MM.1S (cell line): ENCODE results near the gene TRAF3.

Experiments
- DNase-seq: peaks from one replicate; pipeline ENCODE4 v3.0.0-alpha.2; 2015
- H2AFZ ChIP-seq: fragments of 300-600 bp; sonication (generic); 2 replicates; pipeline ENCODE4 v1.6.0; 2016; ENCODE audit warnings: antibody characterized with exemption, low read length
- H3F3A ChIP-seq: fragments of 300-600 bp; sonication (generic); 2 replicates; pipeline ENCODE4 v1.6.1; 2016; ENCODE audit warnings: mild to moderate bottlenecking, antibody characterized with exemption, low read length, moderate library complexity, mixed read lengths; ENCODE audit not compliant: insufficient read depth
- H3K27ac ChIP-seq: fragments of 300-600 bp; sonication (generic); 2 replicates; pipeline ENCODE4 v1.5.1; 2016; ENCODE audit warnings: mild to moderate bottlenecking, low read length
- H3K27me3 ChIP-seq: fragments of 300-600 bp; sonication (generic); replicated peaks from 2 replicates; pipeline ENCODE4 v1.6.0; 2016; ENCODE audit warnings: low read length; ENCODE audit not compliant: insufficient read depth
- H3K36me3 ChIP-seq: fragments of 300-600 bp; sonication (generic); replicated peaks from 2 replicates; pipeline ENCODE4 v1.6.1; 2016; ENCODE audit warnings: mild to moderate bottlenecking, low read length, mixed read lengths; ENCODE audit not compliant: insufficient read depth
- H3K4me1 ChIP-seq: fragments of 300-600 bp; sonication (generic); 2 replicates; pipeline ENCODE4 v1.6.1; 2016; ENCODE audit warnings: low read length, mixed read lengths
- H3K4me2 ChIP-seq: fragments of 300-600 bp; sonication (generic); 2 replicates; pipeline ENCODE4 v1.6.0; 2016; ENCODE audit warnings: low read depth, low read length
- H3K4me3 ChIP-seq: fragments of 300-600 bp; sonication (generic); 2 replicates; pipeline ENCODE4 v1.5.1; 2016; ENCODE audit warnings: low read length, mixed read lengths
- H3K79me2 ChIP-seq: fragments of 300-600 bp; sonication (generic); 2 replicates; pipeline ENCODE4 v1.6.1; 2016; ENCODE audit warnings: mixed run types, low read length, mixed read lengths
- H3K9ac ChIP-seq: fragments of 300-600 bp; sonication (generic); 2 replicates; pipeline ENCODE4 v1.6.1; 2016; ENCODE audit warnings: low read length, mixed read lengths
- H3K9me2 ChIP-seq: fragments of 300-600 bp; sonication (generic); replicated peaks from 2 replicates; pipeline ENCODE4 v1.6.1; 2016; ENCODE audit warnings: mild to moderate bottlenecking, low read length, mixed read lengths; ENCODE audit not compliant: insufficient read depth
- H3K9me3 ChIP-seq: fragments of 300-600 bp; sonication (generic); replicated peaks from 2 replicates; pipeline ENCODE4 v1.6.1; 2016; ENCODE audit warnings: mild to moderate bottlenecking, low read length, mixed read lengths; ENCODE audit not compliant: insufficient read depth
- H4K20me1 ChIP-seq: fragments of 300-600 bp; sonication (generic); 2 replicates; pipeline ENCODE4 v1.6.1; 2016; ENCODE audit warnings: mild to moderate bottlenecking, low read length, moderate library complexity, mixed read lengths; ENCODE audit not compliant: insufficient read depth
- EZH2 ChIP-seq: fragments of 300-600 bp; sonication (generic); optimal IDR thresholded peaks from 2 replicates; pipeline ENCODE3; 2017; ENCODE audit warnings: low read depth, mild to moderate bottlenecking, antibody characterized with exemption, low read length, mixed read lengths
- EZH2phosphoT487 ChIP-seq: fragments of 300-600 bp; sonication (generic); IDR thresholded peaks from 2 replicates; pipeline ENCODE4 v1.6.1; 2018; ENCODE audit warnings: antibody characterized with exemption, low read length
- TF ChIP-seq, protein P1 (sequence below): fragments of 300-600 bp; sonication (generic); IDR thresholded peaks from 2 replicates; pipeline ENCODE4 v1.5.1; 2016; ENCODE audit warnings: antibody characterized with exemption, low read length, mixed read lengths

The TRAF3 gene

GRCh38 chr14:102888748-102889147 lies 111.5 kb downstream of the TRAF3 start:
- Histone ChIP-seq H3F3A (no peaks in the 10 kb centered on the region), H3K27me3 (no peaks in the 10 kb centered on the region), H3K36me3 (no peaks in the 10 kb centered on the region), H3K4me2 (no peak overlapping the region), H3K9me2 (no peaks in the 10 kb centered on the region), H4K20me1 (no peaks in the 10 kb centered on the region), H3K79me2 (no peaks in the 10 kb centered on the region), H3K9ac (no peak overlapping the region), H3K4me1 (no peaks in the 10 kb centered on the region), H3K4me3 (no peak overlapping the region), H3K9me3 (no peaks in the 10 kb centered on the region), H2AFZ (no peak overlapping the region), H3K27ac (no peak overlapping the region)
- DNase-seq, result no peak
- TF ChIP-seq EZH2phosphoT487, result no peak
- TF ChIP-seq EZH2, result no peak

DNA sequence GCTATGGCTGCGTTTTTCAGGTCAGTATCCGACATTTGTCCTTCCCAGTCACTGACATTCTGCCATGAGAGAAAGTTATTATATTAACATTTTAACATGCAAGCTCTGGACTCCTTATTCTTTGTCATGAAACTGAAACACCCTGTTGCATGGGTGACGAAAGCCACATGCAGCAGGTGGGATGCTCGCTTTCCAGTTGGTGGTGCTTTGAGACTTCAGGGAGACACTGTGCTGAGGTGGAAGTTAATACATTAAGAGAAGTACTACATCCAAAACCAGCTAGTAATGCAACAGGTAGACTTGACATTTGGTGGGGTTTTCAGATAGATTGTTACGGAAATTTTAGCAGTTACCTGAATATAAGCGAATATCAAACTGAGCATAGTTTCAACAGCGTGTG lies 112.4 kb downstream of the TRAF3 start:
- Histone ChIP-seq H3K4me3 (no peak overlapping the region), H2AFZ (no peak overlapping the region), H3K9ac (no peak overlapping the region), H4K20me1 (no peaks in the 10 kb centered on the region), H3K9me3 (no peaks in the 10 kb centered on the region), H3K4me2 (no peak overlapping the region), H3K79me2 (no peaks in the 10 kb centered on the region), H3K27me3 (no peaks in the 10 kb centered on the region), H3K9me2 (no peaks in the 10 kb centered on the region), H3K36me3 (no peaks in the 10 kb centered on the region), H3F3A (no peaks in the 10 kb centered on the region), H3K27ac (no peak overlapping the region), H3K4me1 (no peaks in the 10 kb centered on the region)
- no peak for DNase-seq
- TF ChIP-seq EZH2 (no peak), EZH2phosphoT487 (no peak)

DNA sequence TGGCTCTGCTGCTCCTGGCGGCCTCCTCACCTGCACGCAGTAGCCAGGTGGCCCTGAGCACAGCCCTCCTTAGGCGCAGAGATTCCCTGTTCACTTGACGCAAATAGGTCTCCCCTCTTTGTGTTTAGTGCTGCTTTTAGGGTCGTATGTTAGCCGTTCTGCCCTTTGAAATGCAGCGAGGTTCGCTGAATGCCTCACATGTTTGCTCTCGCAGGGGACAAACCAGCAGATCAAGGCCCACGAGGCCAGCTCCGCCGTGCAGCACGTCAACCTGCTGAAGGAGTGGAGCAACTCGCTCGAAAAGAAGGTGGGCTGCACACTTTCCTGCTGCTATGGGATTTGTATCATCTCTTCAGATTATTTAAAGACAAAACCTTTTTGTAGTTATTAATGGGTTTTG lies 113.9 kb downstream of the TRAF3 start:
- H3F3A ChIP-seq, result no peaks in the 10 kb centered on the region
- H2AFZ ChIP-seq, result no peak overlapping the region
- no peaks in the 10 kb centered on the region for H3K79me2 ChIP-seq
- H3K9ac ChIP-seq, result no peak overlapping the region
- no peak for DNase-seq
- TF ChIP-seq, protein P1, sequence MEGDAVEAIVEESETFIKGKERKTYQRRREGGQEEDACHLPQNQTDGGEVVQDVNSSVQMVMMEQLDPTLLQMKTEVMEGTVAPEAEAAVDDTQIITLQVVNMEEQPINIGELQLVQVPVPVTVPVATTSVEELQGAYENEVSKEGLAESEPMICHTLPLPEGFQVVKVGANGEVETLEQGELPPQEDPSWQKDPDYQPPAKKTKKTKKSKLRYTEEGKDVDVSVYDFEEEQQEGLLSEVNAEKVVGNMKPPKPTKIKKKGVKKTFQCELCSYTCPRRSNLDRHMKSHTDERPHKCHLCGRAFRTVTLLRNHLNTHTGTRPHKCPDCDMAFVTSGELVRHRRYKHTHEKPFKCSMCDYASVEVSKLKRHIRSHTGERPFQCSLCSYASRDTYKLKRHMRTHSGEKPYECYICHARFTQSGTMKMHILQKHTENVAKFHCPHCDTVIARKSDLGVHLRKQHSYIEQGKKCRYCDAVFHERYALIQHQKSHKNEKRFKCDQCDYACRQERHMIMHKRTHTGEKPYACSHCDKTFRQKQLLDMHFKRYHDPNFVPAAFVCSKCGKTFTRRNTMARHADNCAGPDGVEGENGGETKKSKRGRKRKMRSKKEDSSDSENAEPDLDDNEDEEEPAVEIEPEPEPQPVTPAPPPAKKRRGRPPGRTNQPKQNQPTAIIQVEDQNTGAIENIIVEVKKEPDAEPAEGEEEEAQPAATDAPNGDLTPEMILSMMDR, result no peak
- TF ChIP-seq EZH2phosphoT487 (no peak), EZH2 (no peak)
- no peaks in the 10 kb centered on the region for H3K9me2 ChIP-seq
- no peaks in the 10 kb centered on the region for H3K36me3 ChIP-seq
- H4K20me1 ChIP-seq, result no peaks in the 10 kb centered on the region
- no peak overlapping the region for H3K4me2 ChIP-seq
- no peaks in the 10 kb centered on the region for H3K4me1 ChIP-seq
- no peak overlapping the region for H3K27ac ChIP-seq
- H3K27me3 ChIP-seq, result no peaks in the 10 kb centered on the region
- H3K9me3 ChIP-seq, result no peaks in the 10 kb centered on the region
- H3K4me3 ChIP-seq, result no peak overlapping the region

DNA sequence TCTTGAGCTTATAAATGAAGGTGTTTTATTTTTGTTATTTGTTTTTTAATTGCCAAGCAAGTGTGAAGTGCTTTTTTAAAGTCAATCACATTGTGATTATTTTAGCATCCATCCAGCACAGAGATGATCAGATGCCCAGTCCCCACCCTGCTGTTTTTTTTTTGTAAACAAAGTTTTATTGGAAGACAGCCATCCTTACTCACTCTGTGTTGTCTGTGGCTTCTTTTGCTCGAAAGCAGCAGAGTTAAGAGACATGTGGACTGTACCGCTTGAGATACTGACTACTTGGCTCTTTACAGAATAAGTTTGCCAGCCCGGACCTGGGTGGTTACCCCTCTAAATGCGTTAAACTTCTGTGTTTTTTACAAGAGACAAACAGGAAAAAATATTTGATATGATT lies 114.3 kb downstream of the TRAF3 start:
- no peak for TF ChIP-seq EZH2
- TF ChIP-seq EZH2phosphoT487, result no peak
- TF ChIP-seq, protein P1, result no peak
- Histone ChIP-seq H3K9me2 (no peaks in the 10 kb centered on the region), H3K9ac (no peak overlapping the region), H3K27me3 (no peaks in the 10 kb centered on the region), H3K27ac (no peak overlapping the region), H3F3A (no peaks in the 10 kb centered on the region), H2AFZ (no peak overlapping the region), H3K9me3 (no peaks in the 10 kb centered on the region), H3K36me3 (no peaks in the 10 kb centered on the region), H3K4me1 (no peaks in the 10 kb centered on the region), H3K4me2 (no peak overlapping the region), H3K79me2 (no peaks in the 10 kb centered on the region), H3K4me3 (no peak overlapping the region), H4K20me1 (no peaks in the 10 kb centered on the region)
- no peak for DNase-seq
